ENCODE results near the gene TP63.
"Not testable (repeated sequence)": the region's sequence is repeated elsewhere in the genome, so short reads cannot be mapped to it uniquely, and the experiment has no call there.

Gene TP63

GRCh38 chr3:189625572-189625971, 5.6 kb upstream of the TP63 start:
- no peak for DNase-seq (ENCODE audit: low read depth)

DNA sequence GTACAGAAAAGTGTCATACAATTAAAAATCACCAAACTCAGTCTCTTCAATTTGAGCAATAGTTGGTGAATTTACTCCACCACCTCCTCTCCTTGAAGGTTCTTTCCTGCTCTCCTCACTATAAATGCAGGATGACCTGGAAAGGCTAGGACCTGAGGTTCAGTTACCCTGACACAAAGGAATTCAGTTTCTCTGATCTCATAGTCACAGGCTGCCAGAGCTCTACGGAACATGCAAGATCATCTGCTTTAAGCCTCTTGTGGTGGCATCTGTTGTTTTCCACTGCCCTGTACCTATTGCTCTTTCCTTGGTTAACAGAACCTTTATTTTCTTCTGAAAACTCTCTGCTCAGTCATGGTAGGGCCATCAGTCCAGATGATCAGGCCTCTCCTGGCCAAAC, 4.9 kb upstream of the TP63 start:
- DNase-seq (ENCODE audit: low read depth): no peak

- DNase-seq (ENCODE audit: low read depth): no peak
Measured at GRCh38 chr3:189629803-189630455, 1.3 kb upstream of the TP63 start.

- DNase-seq (ENCODE audit: low read depth): no peak
Measured at GRCh38 chr3:189630767-189631372, 319 bp upstream of the TP63 start.

DNA sequence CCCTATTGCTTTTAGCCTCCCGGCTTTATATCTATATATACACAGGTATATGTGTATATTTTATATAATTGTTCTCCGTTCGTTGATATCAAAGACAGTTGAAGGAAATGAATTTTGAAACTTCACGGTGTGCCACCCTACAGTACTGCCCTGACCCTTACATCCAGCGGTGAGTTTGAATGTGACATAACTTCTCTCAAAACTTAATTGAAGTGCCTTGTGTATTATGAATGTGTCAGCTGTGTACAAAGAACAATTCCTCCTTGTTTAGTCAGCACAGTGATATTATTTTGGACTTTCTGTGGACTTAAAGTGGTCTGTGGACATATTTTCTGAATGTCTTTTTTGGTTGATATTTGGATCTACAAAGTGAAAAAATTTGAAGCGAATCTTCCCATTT, 220 bp downstream of the TP63 start:
- no peak for DNase-seq (ENCODE audit: low read depth)

GRCh38 chr3:189632242-189632641, 1.1 kb downstream of the TP63 start:
- DNase-seq (ENCODE audit: low read depth): no peak

DNA sequence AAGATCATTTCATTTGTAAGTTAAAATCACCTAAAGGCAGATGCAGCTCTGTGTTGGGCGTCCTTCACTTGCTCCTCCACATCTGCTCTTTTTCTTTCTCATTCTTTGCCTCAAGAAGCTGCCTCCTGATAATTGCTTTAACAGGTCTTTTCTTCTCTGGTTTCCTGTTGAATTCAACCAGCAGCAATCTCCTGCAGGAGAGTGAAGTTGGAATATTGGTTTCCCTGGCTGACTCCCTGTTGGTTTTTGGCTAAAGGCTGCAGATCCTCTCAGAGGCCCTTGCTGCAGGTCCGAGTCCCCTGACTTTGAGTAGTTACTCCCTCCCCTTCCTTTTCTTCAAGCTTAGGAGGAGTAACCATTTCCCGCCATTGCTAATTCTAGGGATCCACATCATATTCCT, 4.2 kb downstream of the TP63 start:
- no peak for DNase-seq (ENCODE audit: low read depth)

DNA sequence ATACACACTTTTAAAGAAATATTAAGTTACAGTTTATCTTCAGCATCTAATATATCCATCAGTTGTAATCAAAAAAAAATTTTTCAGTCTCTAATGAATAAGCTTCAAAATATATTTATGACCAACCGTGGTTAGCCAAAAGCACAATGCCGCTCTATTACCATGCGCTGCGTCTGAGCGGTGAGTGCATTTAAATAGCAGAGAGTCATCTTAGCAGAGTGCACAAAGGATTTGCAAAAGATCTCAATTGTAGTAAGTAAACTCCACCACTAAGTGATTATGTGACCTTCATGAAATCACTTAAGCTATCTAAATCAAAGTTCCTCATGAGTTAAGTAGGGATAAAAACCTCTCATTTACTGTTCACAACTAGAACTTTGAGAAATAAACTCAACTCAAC, 4.9 kb downstream of the TP63 start:
- DNase-seq (ENCODE audit: low read depth): no peak

- no peak for DNase-seq (ENCODE audit: low read depth)
Measured at GRCh38 chr3:189637750-189638149, 6.6 kb downstream of the TP63 start.

- no peak for DNase-seq (ENCODE audit: low read depth)
Measured at GRCh38 chr3:189638276-189639031, 7.3 kb downstream of the TP63 start.

GRCh38 chr3:189641776-189642175, 10.6 kb downstream of the TP63 start:
- DNase-seq (ENCODE audit: low read depth): no peak

DNA sequence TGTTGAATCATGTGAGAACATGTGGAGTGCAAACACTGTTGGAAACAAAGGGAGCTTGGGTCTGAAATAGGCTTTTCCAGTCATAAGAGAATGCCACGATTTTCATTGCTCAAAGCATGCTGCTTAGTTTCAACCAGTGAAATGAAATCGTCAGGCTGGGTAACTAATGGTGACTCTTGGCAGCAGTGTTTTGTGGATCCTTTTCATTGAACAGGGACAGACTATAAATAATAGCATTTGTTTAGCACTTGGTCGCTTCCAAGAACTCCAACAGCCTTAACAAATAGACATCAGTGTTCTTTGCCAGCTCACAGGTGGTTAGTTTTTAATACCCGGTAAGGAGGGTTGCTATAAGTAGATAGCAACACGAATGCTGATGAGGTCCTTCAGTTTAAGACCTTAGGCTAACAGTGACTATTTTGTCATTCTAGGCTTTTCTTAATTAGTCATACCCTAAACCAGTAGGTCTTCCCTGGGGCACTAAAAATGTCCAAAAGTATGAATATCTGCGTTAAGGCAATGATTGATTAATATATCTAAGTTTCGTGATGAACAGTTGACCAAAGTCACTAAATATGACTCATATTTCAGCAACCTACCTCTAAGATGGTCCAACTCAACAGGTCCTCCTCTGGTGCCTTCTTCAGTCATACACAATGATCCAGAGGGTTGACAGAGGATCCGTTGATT, 15.8 kb downstream of the TP63 start:
- DNase-seq (ENCODE audit: low read depth): no peak

- DNase-seq (ENCODE audit: low read depth): no peak
Measured at GRCh38 chr3:189652042-189652441, 20.9 kb downstream of the TP63 start.

GRCh38 chr3:189655617-189656016, 24.4 kb downstream of the TP63 start:
- DNase-seq (ENCODE audit: low read depth): no peak

DNA sequence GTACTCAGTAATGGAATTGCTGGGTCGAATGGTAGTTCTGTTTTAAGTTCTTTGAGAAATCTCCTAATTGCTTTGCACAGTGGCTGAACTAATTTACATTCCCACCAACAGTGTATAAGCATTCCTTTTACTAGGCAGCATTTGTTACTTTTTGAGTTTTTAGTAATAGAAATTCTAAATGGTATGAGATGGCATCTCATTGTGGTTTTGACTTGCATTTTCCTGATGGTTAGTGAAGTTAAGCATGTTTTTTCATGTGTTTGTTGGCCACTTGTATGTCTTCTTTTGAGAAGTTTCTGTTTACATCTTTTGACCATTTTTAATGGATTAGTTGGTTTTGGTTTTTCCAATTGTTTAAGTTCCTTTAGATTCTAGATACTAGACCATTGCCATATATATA, 28.4 kb downstream of the TP63 start:
- no peak for DNase-seq (ENCODE audit: low read depth)

- no peak for DNase-seq (ENCODE audit: low read depth)
Measured at GRCh38 chr3:189664311-189664710, 33.1 kb downstream of the TP63 start.

GRCh38 chr3:189672346-189672745, 41.2 kb downstream of the TP63 start:
- not testable (repeated sequence) for DNase-seq (ENCODE audit: low read depth)

DNA sequence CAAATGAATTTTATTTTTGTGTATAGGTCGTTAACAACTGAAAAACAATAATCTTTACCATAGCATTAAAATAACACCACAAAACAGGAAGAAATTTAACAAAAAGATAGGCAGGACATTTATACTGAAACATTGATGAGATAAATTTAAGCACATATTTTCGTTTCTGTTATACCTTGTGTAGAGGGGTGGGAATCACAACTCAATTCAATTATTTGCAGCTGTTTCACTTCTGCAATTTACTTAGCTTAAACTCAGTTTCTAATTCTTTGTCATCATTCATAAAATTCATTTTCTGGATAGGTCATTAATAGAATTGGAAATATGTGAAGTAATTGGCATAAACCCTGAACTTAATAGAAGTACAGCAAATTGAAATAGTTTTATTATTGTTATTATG, 42.3 kb downstream of the TP63 start:
- no peak for DNase-seq (ENCODE audit: low read depth)

DNA sequence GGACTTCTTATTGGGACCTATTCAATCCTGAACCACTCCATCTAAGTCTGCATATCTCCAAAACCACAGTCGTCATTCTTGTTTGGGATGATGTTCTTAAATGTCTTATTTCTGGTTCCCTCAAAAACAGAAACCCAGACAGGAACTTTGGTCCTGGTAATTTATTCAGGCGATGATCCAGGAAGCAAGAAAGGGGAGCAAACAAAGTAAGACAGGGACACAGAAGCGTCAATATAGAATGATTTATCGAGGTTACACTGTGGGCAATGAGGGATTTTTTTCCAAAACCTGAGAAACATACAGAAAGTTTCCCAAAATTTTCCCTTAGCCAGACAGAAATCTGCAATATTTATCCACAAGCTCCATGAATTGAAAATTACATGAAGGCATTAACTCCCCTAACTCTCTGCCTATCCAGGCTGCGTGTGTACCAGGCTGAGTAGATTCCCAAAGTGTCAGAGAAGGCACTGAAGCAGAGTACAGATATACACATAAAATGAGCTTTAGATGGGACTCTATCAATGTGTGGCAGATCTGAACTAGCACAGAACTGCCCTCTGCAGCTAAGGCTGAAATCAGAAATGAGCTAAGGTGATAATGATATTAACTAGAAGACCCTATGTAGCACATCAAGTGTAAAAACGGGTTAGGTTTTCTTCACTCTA, 43.2 kb downstream of the TP63 start:
- DNase-seq (ENCODE audit: low read depth): no peak

GRCh38 chr3:189677667-189678066, 46.5 kb downstream of the TP63 start:
- no peak for DNase-seq (ENCODE audit: low read depth)

DNA sequence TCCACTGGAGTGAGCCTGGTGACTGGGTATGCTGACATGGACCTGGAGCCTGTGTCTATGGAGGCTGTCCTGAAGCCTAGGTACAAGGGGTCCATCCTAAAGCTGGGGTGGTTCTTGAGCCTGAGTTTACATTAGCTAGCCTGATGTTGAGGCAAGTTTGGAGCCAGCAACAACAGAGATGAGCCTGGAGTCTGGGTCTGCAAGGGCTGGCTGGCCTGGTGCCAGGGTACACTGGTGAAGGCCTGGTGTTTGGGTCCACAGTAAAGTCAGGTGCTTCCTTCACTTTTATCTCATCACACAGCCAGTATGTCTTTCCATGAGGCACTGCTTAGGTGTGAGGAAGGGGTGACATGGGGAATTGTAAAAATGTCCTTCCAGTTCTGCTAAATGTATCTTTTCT, 49.5 kb downstream of the TP63 start:
- DNase-seq (ENCODE audit: low read depth): no peak

DNA sequence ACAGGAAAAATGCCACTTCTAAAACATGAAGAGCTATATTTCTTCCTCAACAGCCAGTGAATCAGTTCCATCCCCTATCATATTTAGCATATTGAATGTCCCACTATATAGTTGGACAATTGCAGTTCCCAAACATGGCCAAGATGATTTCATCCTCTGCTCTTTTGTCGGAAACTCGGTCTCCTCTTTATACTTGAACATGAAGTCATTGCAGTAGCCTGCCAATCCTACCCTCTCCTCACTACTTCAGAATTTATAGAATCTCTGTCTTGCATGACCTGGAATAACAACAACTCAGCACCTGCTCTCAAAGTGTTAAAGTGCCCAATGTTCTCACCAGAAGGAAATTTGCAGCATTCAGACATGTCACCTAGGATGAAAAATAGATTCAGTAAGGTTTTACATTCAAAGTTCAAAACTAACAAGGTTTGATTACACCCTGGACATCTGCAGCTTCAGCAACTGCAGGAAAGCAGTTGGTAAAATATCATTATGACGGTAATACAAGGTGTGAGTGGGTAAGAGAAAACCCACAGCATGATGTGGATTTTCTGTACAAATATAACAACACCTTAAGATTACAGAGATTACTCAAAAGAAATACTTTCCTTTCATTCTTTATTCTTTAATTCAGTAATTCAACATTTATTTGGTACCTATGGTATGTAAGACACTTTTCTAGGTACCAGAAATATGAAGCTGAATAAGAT, 52.5 kb downstream of the TP63 start:
- DNase-seq (ENCODE audit: low read depth): no peak
